ENCODE data around the gene VPS45. TPM values are rescaled to one million over a fixed set of nuclear protein-coding genes. Genes with fewer than 3 reads are reported as not detected.
A peak's percentile ranks its signal among the peaks of the same experiment; 100 is the strongest.

VPS45 gene
- total and polyA plus RNA-seq, 2 of the 13 experiments (the other 11 are each of a cell fraction or from before 2014, with no cell fraction given), result 15.2 to 25.2 TPM

GRCh38 chr1:150187560-150187931 lies 120.0 kb downstream of the VPS45 start:
- Histone ChIP-seq H3K36me3 (replicated peaks in 1 of 2; ENCODE audit: control insufficient read depth in 1 of 2, insufficient read depth in 2 of 2, low read length in 2 of 2) (no peaks in the 10 kb centered on the region), H3K9me3 (ENCODE audit: low read length) (no peaks in the 10 kb centered on the region), H3K27ac (ENCODE audit: extremely low read length, insufficient read depth, low read length) (no peak overlapping the region), H3K4me1 (ENCODE audit: insufficient read depth, low read length) (peaks cover 34% of the 10 kb centered on the region), H3K79me2 (ENCODE audit: insufficient read depth, low read length) (no peaks in the 10 kb centered on the region), H3K27me3 (ENCODE audit: control insufficient read depth in 1 of 2, insufficient read depth in 2 of 2, low read length in 2 of 2) (peaks cover 0 to 3% of the 10 kb centered on the region in 2 experiments; a peak in 2 of 5 replicates), H4K20me1 (ENCODE audit: insufficient read depth, low read length) (no peaks in the 10 kb centered on the region), H3K9ac (ENCODE audit: insufficient read depth, low read depth, low read length) (no peak overlapping the region), H3K4me3 (replicated peaks in 1 of 3; ENCODE audit: insufficient read depth in 1 of 3, low read depth in 2 of 3, low read length in 3 of 3) (no peak overlapping the region), H2AFZ (ENCODE audit: low read length) (no peak overlapping the region), H3K4me2 (ENCODE audit: low read depth, low read length) (no peak overlapping the region)
- intact Hi-C loops (cut with micrococcal nuclease; ENCODE audit: unreplicated experiment), result loop anchor here (2.0 kb wide), 1 partner anchor 225 kb away; no protein-coding TSS in a partner anchor
- POLR2A ChIA-PET, result interaction anchor here (1.3 to 2.1 kb wide), 2 partner anchors 24 to 300 kb away, joined by 3 to 18 read pairs; a partner anchor contains a TSS
- 0% methylated on average over 3 of the region's 3 CpGs for WGBS (ENCODE audit: low lambda C conversion rate)
- FAIRE-seq (no peak), ATAC-seq (peak; percentile 33), DNase-seq (ENCODE audit: low spot score) (no peak)
- in situ Hi-C loops (cut with HindIII; ENCODE audit: extremely low pct_ligation_motif_present, low pct_unique_long_range_greater_than_20kb), result no loop called here
- BruUV-seq (replicated peaks), result no TSS peak
- CTCF ChIA-PET (ENCODE audit: low intra/inter-chr PET ratio, low total read pairs), result interaction anchor here (1.2 to 2.5 kb wide), 3 partner anchors 19 to 226 kb away, joined by 4 to 12 read pairs (median 4); no protein-coding TSS in a partner anchor
- TF ChIP-seq MATR3 (CRISPR knock-in tag; IDR thresholded peaks at IDR 0.05) (no peak), ZNF570 (CRISPR knock-in tag; IDR thresholded peaks at IDR 0.05; ENCODE audit: borderline replicate concordance) (no peak), THAP11 (CRISPR knock-in tag; IDR thresholded peaks at IDR 0.05) (no peak), GATA4 (IDR thresholded peaks at IDR 0.05; ENCODE audit: borderline replicate concordance, low read depth) (no peak), DNMT1 (CRISPR knock-in tag; IDR thresholded peaks at IDR 0.05) (no peak), MIER2 (CRISPR knock-in tag; IDR thresholded peaks at IDR 0.05) (no peak), ZNF777 (CRISPR knock-in tag; IDR thresholded peaks at IDR 0.05) (no peak), BRCA1 (CRISPR knock-in tag; IDR thresholded peaks at IDR 0.05) (no peak), SRF (IDR thresholded peaks at IDR 0.05; ENCODE audit: low read depth, low read length) (no peak), ZNF629 (CRISPR knock-in tag; conservative IDR thresholded peaks at IDR 0.05) (no peak), ZNF180 (CRISPR knock-in tag; IDR thresholded peaks at IDR 0.05; ENCODE audit: borderline replicate concordance, low read depth) (no peak), ZNF749 (CRISPR knock-in tag; IDR thresholded peaks at IDR 0.05; ENCODE audit: borderline replicate concordance) (no peak), KAT8 (CRISPR knock-in tag; IDR thresholded peaks at IDR 0.05) (no peak), CERS6 (CRISPR knock-in tag; IDR thresholded peaks at IDR 0.05) (no peak), CHD4 (IDR thresholded peaks at IDR 0.05; ENCODE audit: borderline replicate concordance, low read length) (no peak), GMEB2 (CRISPR knock-in tag; IDR thresholded peaks at IDR 0.05; ENCODE audit: low read depth) (no peak), ZNF678 (CRISPR knock-in tag; IDR thresholded peaks at IDR 0.05) (no peak)
- TF ChIP-seq, protein P1, sequence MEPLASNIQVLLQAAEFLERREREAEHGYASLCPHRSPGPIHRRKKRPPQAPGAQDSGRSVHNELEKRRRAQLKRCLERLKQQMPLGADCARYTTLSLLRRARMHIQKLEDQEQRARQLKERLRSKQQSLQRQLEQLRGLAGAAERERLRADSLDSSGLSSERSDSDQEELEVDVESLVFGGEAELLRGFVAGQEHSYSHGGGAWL (CRISPR knock-in tag; IDR thresholded peaks at IDR 0.05), result no peak

Data from HepG2 (cell line).